ENCODE results near the gene UBE2N.

GRCh38 chr12:93407054-93407962 lies 34.4 kb downstream of the UBE2N start:
- TF ChIP-seq CTCF (conservative IDR thresholded peaks at IDR 0.05; ENCODE audit: low read length) (no peak), EZH2phosphoT487 (IDR thresholded peaks at IDR 0.05; ENCODE audit: borderline replicate concordance) (no peak)

Data from Loucy (cell line).